Right atrium auricular region (tissue), 2 donors: Measurements from ENCODE around the gene NCEH1. TPM values are rescaled to one million over a fixed set of nuclear protein-coding genes. Genes with fewer than 3 reads are reported as not detected.

ENCODE experiments used
- DNase-seq: peaks from one replicate; pipeline ENCODE4 v3.0.0-alpha.2; 2019; ENCODE audit warnings: low spot score
- H3K27ac ChIP-seq, 2 donors: fragments of 200-600 bp; sonication (generic); 1 replicate in 1 of 2; 2 replicates in 1 of 2; pipeline ENCODE4 v1.5.1; 2016 to 2019
- H3K27me3 ChIP-seq, 2 donors: fragments of 200-600 bp; sonication (generic); one replicate each; pipeline versions ENCODE4 v1.5.1 to v1.6.0; 2017 to 2019
- H3K36me3 ChIP-seq: fragments of 200-600 bp; sonication (generic); one replicate; pipeline ENCODE4 v1.5.1; 2016
- H3K4me1 ChIP-seq, 2 donors: fragments of 200-600 bp; sonication (generic); one replicate each; pipeline versions ENCODE4 v1.5.1 to v1.6.0; 2017 to 2019
- H3K4me3 ChIP-seq, 2 donors: fragments of 200-600 bp; sonication (generic); 1 replicate in 1 of 2; 2 replicates in 1 of 2; pipeline ENCODE4 v1.5.1; 2017 to 2019; ENCODE audit warnings: mild to moderate bottlenecking in 1 of 2, moderate library complexity in 1 of 2
- H3K9me3 ChIP-seq, 2 donors: fragments of 200-600 bp; sonication (generic); one replicate each; pipeline ENCODE4 v1.5.1; 2019
- CTCF ChIP-seq, 2 donors: fragments of 200-600 bp; sonication (generic); IDR thresholded peaks; one replicate each; pipeline ENCODE4 v1.5.1; 2019; ENCODE audit warnings: antibody characterized with exemption in 2 of 2
- total RNA-seq, 2 donors: library from RNA; depleted of rRNA; stranded (reverse); fragments of >200 nt; gene quantifications; one replicate each; pipeline ENCODE4 v1.1.0, GENCODE V29; 2016

The NCEH1 gene
- total RNA-seq, 2 donors from 2014 or later, result 14.3 to 21.1 TPM

- H3K4me1 ChIP-seq, result peaks cover 3 to 9% of the 10 kb centered on the region in 2 donors
- H3K27ac ChIP-seq, result no peak overlapping the region
- TF ChIP-seq CTCF (IDR thresholded peaks at IDR 0.05), result no peak
- H3K9me3 ChIP-seq, result no peaks in the 10 kb centered on the region
- no peak overlapping the region for H3K4me3 ChIP-seq
- no peaks in the 10 kb centered on the region for H3K27me3 ChIP-seq
- no peak for DNase-seq
- H3K36me3 ChIP-seq, result no peaks in the 10 kb centered on the region
These were observed 60.9 kb downstream of the NCEH1 start for GRCh38 chr3:172649987-172650386.

- no peak overlapping the region for H3K27ac ChIP-seq
- TF ChIP-seq CTCF (IDR thresholded peaks at IDR 0.05), result no peak
- H3K36me3 ChIP-seq, result no peaks in the 10 kb centered on the region
- no peaks in the 10 kb centered on the region for H3K9me3 ChIP-seq
- no peak overlapping the region for H3K4me3 ChIP-seq
- H3K4me1 ChIP-seq, result peaks cover 3 to 9% of the 10 kb centered on the region in 2 donors
- DNase-seq, result no peak
- H3K27me3 ChIP-seq, result no peaks in the 10 kb centered on the region
These were observed 62.1 kb downstream of the NCEH1 start for GRCh38 chr3:172648747-172649146.

GRCh38 chr3:172647823-172648222 lies 63.0 kb downstream of the NCEH1 start:
- H3K4me1 ChIP-seq, result peaks cover 3 to 9% of the 10 kb centered on the region in 2 donors
- H3K9me3 ChIP-seq, result no peaks in the 10 kb centered on the region
- TF ChIP-seq CTCF (IDR thresholded peaks at IDR 0.05), result no peak
- H3K27me3 ChIP-seq, result no peaks in the 10 kb centered on the region
- H3K36me3 ChIP-seq, result no peaks in the 10 kb centered on the region
- H3K4me3 ChIP-seq, result no peak overlapping the region
- DNase-seq, result no peak
- H3K27ac ChIP-seq, result no peak overlapping the region

- H3K4me3 ChIP-seq, result no peak overlapping the region
- no peaks in the 10 kb centered on the region for H3K36me3 ChIP-seq
- no peaks in the 10 kb centered on the region for H3K9me3 ChIP-seq
- no peak for DNase-seq
- no peak overlapping the region for H3K27ac ChIP-seq
- H3K4me1 ChIP-seq, result peaks cover 3 to 9% of the 10 kb centered on the region in 2 donors
- no peaks in the 10 kb centered on the region for H3K27me3 ChIP-seq
- no peak for TF ChIP-seq CTCF (IDR thresholded peaks at IDR 0.05)
These were observed 63.8 kb downstream of the NCEH1 start for GRCh38 chr3:172647080-172647479.

GRCh38 chr3:172646439-172647015 lies 64.3 kb downstream of the NCEH1 start:
- no peak overlapping the region for H3K4me3 ChIP-seq
- H3K9me3 ChIP-seq, result no peaks in the 10 kb centered on the region
- H3K27me3 ChIP-seq, result no peaks in the 10 kb centered on the region
- no peaks in the 10 kb centered on the region for H3K36me3 ChIP-seq
- no peak for TF ChIP-seq CTCF (IDR thresholded peaks at IDR 0.05)
- no peak overlapping the region for H3K27ac ChIP-seq
- no peak for DNase-seq
- H3K4me1 ChIP-seq, result peaks cover 3 to 9% of the 10 kb centered on the region in 2 donors

- Histone ChIP-seq H3K27ac (no peak overlapping the region), H3K4me1 (peaks cover 3 to 9% of the 10 kb centered on the region in 2 donors), H3K27me3 (no peaks in the 10 kb centered on the region), H3K4me3 (no peak overlapping the region), H3K9me3 (no peaks in the 10 kb centered on the region), H3K36me3 (no peaks in the 10 kb centered on the region)
- no peak for TF ChIP-seq CTCF (IDR thresholded peaks at IDR 0.05)
- no peak for DNase-seq
These were observed 66.6 kb downstream of the NCEH1 start for GRCh38 chr3:172644258-172644657.
